ENCODE data around the gene KCNQ4.

The KCNQ4 gene

GRCh38 chr1:40795811-40796586 lies 12.4 kb downstream of the KCNQ4 start:
- DNase-seq (ENCODE audit: low read depth): no peak

DNA sequence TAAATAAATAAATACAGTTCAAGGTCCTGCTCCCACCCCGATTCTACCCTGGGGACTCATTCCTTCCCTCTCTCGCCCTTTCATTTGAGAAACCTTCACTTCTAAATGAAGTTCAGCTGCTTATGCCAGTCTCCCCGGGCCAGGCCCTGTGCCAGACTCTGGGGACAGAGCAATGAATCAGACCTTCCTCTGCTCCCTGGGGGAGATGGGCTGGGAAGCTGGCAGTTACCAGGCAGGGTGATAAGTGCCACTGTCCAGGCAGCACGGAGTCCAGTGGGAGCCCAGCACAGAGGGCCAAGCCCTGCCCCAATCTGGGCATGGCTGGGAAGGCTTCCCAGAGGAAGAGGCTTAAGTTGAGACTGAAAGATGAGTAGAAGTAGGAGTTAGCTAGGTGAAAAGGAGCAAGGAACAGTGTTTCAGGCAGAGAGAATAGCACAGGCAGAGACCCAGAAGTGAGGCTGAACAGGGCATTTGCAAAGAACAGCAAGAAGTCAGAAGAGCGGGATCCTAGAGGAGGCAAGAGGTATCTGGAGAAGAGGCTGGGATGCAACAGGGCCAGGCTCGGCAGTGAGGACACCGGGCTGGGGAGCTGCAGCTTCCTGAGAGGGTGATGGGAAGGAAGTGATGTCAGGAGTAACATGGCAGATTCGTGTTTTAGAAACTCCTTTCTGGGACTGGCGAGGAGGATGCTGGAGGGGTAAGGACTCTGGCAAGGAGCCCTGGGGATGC lies 13.5 kb downstream of the KCNQ4 start:
- DNase-seq (ENCODE audit: low read depth): no peak

DNA sequence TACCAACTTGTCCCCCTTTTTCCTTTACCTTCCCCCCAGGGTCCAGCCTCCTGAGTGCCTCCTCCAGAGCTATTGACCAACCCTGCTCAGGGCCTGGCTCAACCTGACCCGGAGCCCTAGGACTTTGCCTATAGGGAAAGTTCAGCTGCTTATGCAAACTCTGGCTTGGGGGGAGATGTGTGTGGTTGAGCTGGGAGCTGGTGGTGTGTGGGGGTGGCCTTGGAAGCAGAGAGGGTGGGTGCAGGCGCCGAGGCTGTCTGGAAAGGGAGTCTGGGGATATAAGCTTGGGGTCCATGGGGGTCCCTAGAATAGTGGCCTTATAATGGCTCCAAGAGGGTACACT lies 14.1 kb downstream of the KCNQ4 start:
- DNase-seq (ENCODE audit: low read depth): no peak

DNA sequence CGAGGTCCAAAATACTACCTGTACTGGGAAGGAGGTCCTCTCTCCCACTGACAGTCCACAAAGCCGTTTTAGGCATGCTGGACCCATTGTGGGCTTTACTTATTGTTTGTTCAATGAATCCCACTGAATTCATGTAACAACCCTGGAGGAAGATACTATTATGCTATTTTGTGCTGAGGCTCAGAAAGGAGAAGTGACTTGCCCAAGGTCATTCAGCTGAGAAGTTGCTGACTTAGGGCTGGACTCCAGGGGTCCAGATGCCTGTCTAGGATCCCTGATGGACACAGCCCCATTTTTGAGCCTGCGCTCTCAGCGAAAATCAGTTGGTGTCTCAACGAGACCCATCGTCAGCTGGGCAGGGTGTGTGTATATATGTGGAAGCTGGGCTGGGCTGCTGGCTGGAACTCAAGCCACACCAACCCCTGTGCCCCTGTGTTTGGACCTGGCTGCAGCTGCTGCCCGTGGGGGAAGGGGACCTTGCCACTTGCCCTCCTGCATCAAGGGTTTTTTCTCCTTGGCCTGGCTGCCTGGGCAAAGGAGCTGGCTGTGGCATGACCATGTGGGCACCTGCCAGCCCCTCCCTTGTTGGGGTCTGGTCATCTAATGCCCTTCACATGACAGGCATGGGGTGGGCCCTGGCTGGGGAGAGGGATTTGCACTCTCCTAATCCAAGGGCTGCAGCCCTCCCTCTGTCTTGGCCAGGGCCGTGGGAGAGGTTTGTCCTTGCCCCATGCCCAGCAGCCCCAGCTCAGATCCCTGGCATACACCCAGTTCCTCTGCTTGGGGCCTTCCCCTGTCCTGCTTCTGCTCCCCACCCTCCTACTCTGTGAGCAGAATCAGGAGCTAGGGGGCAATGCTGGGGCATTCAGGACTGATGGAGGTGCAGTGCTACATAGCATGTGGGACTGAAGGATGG lies 15.0 kb downstream of the KCNQ4 start:
- no peak for DNase-seq (ENCODE audit: low read depth)

GRCh38 chr1:40799351-40799867 lies 15.8 kb downstream of the KCNQ4 start:
- peak; percentile 5 for DNase-seq (ENCODE audit: low read depth)

- DNase-seq (ENCODE audit: low read depth): no peak
Observed at GRCh38 chr1:40801742-40802077, 18.1 kb downstream of the KCNQ4 start.

DNA sequence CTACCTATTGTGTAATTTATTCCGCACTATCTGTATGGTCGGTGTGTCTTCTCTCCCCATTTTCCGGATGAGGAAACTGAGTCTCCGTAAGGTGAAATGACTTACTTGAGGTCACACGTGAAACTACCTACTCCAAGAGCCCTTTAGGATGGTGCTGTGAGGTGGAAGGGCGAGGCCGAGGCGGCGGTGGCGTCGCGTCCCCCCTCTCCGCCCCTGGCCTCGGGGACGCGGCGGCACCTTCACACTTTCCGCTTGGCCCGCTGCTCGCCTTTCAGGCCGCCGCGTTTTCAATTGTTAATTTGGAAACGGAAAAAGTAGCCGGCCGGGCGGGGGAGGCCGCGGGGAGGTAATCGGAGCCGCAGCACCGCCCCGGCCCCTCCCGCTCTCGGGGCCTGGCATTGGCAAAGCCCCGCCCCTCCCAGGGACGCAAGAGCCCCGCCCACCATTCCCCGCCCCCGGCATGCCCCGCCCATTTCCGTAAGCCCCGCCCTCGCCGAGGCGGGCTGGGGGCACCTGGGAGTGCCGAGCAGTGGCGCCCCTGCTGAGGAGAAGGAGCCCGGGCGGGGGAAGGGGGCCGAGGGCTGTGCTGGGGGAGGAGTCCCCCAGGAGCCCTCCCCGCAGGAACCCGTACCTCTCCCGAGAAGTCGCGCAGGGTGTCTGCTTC lies 18.6 kb downstream of the KCNQ4 start:
- peak; percentile 13 for DNase-seq (ENCODE audit: low read depth)

DNA sequence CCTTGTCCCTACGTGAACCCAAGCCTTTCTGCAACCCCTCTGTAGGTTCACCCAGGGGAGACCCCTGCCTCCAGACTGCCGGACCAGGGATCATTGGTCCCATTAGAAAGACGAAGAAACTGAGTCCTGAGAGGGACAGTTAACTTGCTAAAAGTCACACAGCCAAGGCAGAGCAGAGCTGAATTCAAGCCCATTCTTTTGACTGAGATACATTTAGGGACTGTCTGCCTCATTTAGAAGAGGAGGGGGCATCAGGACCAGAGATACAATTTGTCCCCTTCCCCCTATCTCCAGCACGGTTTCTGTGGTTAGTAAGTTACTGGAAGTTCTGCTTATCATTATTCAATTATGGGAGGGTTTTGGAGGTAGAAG lies 19.1 kb downstream of the KCNQ4 start:
- DNase-seq (ENCODE audit: low read depth): no peak

DNA sequence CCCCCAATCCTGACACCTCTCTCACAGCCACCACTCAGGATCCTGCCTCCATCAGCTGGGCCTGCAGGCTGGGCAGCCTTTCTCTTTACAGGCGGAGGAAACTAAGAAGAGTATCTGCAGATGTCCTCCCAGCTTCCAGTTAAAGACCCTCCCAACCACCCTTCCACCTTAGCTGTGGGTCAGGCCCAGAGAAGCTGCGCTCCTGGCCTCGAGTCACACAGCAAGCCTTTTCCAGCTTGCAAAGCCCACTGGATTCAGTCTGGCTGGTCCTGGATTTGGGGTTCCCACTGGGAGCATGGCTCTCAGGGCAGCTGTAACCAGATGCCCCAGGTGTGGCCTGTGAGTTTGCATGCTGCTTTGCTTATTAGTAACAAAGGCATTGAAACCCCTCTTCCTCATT lies 19.9 kb downstream of the KCNQ4 start:
- DNase-seq (ENCODE audit: low read depth): no peak

GRCh38 chr1:40803902-40804301 lies 20.3 kb downstream of the KCNQ4 start:
- no peak for DNase-seq (ENCODE audit: low read depth)

- no peak for DNase-seq (ENCODE audit: low read depth)
Observed at GRCh38 chr1:40806240-40806639, 22.7 kb downstream of the KCNQ4 start.

DNA sequence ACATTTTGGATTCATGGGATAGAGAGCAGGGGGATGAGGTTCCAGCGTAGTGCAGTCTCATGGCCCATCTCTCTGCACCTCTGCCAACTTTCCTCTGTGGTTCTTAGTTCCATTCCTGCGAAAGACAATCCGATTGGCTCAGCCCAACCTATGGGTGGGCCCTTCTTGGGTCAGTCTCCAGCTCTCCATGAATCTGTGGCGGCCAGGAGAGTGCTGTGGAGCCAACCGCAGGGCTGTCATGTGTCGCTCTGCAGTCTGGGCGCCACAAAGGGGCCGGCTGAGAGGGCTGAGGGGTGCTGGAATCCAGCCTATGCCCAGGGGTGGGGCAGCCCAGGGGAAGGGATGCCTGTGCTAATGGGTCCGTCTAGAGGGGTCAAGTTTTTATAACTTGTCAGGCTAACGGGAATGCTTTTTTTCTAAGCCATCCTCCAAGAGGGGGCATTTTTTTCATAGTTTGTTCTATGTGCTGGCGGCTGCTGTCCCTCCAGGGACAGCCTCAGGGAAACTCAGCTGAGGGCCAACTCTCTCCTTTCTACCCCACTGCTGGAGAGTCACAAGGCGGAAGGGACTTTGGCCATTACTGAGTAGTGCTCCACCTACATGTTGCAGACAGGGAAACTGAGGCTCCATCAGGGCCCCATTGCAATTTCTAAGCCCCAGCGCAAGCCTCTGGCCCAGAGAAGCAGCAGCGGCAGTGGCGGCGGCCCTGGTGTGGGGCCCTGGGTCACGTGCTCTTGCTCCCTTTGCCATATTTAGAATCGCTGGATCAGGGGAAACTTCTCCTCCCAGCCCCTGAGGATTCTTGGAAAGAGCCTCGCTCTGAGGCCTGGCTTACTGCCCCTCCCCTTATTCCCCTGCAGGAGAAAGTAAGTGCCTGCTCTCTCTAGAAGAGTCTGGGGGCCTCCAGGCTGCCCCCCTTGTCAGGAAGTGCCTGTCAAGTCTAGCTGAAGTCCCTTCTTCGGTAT lies 23.4 kb downstream of the KCNQ4 start:
- no peak for DNase-seq (ENCODE audit: low read depth)

DNA sequence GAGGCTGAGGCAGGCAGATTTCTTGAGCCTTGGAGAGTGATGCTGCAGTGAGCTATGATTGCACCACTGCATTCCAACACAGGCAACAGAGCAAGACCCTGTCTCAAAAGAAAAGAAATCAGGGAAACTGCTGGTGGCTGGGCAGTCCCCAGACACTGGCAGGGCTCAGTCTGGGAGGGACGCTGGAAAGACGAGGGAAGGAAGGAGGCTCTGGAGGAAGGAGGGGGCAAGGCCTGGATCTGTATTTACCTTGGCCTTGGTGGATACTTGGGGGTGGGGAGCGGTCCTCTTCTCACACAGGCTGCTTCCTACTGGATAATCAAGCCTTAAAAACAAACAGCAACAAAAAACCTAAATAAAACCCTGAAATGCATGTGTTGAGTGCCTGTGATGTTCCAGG lies 24.4 kb downstream of the KCNQ4 start:
- no peak for DNase-seq (ENCODE audit: low read depth)

DNA sequence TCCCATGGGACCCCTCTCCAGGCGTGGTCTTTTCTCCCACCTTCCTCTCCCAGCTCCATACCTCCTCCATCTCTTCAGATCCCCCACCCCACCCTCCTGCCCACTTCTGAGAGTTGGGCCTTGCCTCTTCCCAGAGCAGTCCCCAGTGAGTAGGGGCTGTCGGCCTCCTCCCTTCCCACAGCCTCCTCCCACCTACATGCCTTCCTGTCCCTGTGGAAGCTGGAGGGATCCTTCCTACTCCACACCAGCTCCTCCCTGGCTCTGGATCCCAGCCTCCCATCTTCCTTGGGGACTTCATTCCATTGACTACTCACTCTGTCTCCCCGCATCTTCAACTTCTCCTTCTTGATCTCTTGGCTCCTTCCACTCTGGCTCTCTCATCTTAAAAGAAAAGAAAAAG lies 24.9 kb downstream of the KCNQ4 start:
- DNase-seq (ENCODE audit: low read depth): no peak

DNA sequence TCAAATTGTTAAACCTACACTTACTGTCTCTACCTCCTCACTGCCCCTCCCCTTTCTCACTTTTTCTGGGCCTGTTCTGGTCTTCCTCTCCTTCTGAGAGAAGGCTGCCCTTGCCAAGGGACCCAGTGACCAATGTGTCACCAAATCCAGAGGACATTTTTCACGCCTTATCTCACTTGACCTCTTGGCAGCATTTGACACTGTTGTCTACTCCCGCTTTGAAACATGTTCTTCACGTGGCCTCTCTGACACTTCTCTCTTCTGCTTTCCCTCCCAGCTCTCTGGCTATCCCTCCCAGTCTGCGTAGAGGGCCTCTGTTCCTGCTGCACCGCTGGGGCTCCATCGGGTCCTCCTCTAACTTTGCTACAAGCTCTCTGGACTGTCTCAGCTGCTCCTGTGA lies 25.3 kb downstream of the KCNQ4 start:
- DNase-seq (ENCODE audit: low read depth): no peak

DNA sequence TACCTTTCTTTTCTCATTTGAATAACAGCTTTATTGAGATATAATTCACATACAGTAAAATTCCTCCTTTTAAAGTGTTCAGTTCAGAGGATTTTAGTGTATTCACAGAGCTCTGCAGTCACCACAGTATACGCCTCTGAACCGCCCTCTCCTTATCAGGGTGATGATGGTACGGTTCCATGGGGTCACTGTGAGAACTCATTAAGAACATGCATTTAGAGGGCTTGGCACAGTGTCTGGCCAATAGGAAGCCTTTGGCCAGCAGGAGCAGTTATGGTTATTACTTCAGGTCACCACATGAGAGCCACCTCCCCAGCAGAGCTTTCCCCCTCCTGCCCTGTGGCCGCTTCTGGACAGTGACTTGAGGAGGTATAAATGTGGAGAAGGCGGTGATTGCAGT lies 27.3 kb downstream of the KCNQ4 start:
- DNase-seq (ENCODE audit: low read depth): no peak

DNA sequence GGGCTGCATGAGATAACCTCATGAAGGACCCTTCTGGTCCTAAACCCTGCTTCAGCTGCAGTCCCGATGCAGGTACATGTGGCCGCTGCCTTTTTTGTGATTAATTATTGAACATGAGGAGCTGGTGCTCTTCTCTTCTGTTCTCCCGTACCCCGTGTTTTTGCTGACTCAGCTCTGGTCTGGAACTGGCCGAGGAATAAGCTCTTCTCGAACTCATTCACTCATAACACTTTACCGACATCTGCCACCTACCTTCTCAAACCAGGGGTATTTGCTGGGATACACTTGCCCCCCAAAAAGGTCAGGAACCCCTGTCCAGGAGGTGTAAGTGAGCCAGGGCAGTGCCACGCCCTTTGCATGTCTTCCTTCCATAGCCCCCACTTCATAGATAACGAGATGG lies 31.8 kb downstream of the KCNQ4 start:
- no peak for DNase-seq (ENCODE audit: low read depth)

DNA sequence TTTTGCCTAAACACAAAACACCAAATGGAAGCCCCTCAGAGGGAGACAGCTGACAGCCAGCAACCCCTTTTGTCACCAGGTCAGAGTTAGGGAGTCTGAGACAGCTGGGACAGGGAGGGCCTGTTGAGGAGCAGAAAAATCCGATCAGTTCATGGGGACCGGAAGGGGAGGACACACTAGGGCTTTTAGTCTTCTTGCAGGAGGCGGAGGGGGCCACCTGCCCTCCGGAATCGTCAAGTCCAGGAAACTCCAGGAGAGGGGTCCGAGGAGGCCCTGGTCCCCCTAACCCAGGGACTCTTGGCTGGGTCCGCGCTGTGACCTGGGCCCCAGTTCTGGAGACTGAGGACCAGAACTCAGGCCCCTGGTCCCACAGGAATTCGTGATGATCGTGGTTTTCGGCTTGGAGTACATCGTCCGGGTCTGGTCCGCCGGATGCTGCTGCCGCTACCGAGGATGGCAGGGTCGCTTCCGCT lies 34.2 kb downstream of the KCNQ4 start:
- DNase-seq (ENCODE audit: low read depth): no peak

GRCh38 chr1:40818264-40818961 lies 34.8 kb downstream of the KCNQ4 start:
- no peak for DNase-seq (ENCODE audit: low read depth)

- no peak for DNase-seq (ENCODE audit: low read depth)
Observed at GRCh38 chr1:40819101-40819500, 35.5 kb downstream of the KCNQ4 start.
